ENCODE results near the gene ARFGEF2.

The ARFGEF2 gene

DNA sequence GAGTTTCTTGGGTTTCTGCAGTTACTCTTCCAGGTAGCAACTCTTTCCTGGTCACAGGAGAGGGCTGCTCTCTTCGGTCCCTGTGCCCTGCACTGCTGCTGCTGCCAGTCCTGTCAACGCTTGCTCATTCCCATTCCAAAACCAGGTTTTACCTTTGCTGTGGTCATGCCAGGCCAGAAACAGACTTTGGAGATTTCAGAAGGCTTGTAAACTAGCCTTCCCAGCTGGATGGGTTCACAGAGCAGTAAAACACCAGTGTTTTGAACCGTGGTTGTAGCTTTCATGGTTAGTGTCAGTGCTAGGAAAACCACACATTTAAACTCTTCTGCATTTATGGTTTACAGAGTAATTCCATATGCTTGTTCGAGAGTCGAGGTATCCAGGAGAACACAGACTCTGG lies 16.2 kb downstream of the ARFGEF2 start:
- no peak overlapping the region for H2AFZ ChIP-seq (ENCODE audit: low read depth, low read length)
- H3K4me1 ChIP-seq (ENCODE audit: insufficient read depth, low read length), result no peaks in the 10 kb centered on the region
- no peaks in the 10 kb centered on the region for H3K27me3 ChIP-seq (ENCODE audit: insufficient read depth, low read length)
- peaks cover 8% of the 10 kb centered on the region for H3K36me3 ChIP-seq (ENCODE audit: insufficient read depth, low read length)
- H3K4me3 ChIP-seq (ENCODE audit: low read length), result no peak overlapping the region
- peaks cover 4% of the 10 kb centered on the region for H3K9me3 ChIP-seq (ENCODE audit: low read length)

DNA sequence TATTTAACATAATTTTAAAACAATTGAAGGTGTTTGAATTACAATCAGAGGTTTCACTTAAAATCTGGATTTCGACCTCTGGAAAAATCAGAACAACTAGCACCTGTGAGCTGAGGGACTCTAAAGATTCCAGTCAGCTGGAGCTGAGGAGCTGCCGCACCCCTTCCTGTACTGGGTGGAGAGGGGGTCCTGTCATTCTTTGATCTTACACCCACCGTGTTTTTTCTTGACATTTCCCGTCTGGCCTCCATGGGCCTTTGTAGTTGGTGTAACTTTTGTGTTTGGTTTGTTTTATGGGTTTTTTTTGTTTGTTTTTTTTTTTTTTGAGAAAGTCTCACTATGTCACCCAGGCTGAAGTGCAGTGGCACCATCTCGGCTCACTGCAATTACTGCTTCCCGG lies 17.2 kb downstream of the ARFGEF2 start:
- Histone ChIP-seq H3K27me3 (ENCODE audit: insufficient read depth, low read length) (no peaks in the 10 kb centered on the region), H3K4me1 (ENCODE audit: insufficient read depth, low read length) (no peaks in the 10 kb centered on the region), H3K36me3 (ENCODE audit: insufficient read depth, low read length) (peaks cover 17% of the 10 kb centered on the region), H3K4me3 (ENCODE audit: low read length) (no peak overlapping the region), H3K9me3 (ENCODE audit: low read length) (peaks cover 4% of the 10 kb centered on the region), H2AFZ (ENCODE audit: low read depth, low read length) (no peak overlapping the region)

- no peak overlapping the region for H3K4me3 ChIP-seq (ENCODE audit: low read length)
- no peaks in the 10 kb centered on the region for H3K27me3 ChIP-seq (ENCODE audit: insufficient read depth, low read length)
- H3K4me1 ChIP-seq (ENCODE audit: insufficient read depth, low read length), result no peaks in the 10 kb centered on the region
- H2AFZ ChIP-seq (ENCODE audit: low read depth, low read length), result no peak overlapping the region
- H3K36me3 ChIP-seq (ENCODE audit: insufficient read depth, low read length), result peaks cover 25% of the 10 kb centered on the region
- peaks cover 4% of the 10 kb centered on the region for H3K9me3 ChIP-seq (ENCODE audit: low read length)
These were observed 18.7 kb downstream of the ARFGEF2 start for GRCh38 chr20:48940170-48940569.

GRCh38 chr20:48941467-48941866 lies 20.0 kb downstream of the ARFGEF2 start:
- Histone ChIP-seq H3K4me1 (ENCODE audit: insufficient read depth, low read length) (no peaks in the 10 kb centered on the region), H2AFZ (ENCODE audit: low read depth, low read length) (no peak overlapping the region), H3K27me3 (ENCODE audit: insufficient read depth, low read length) (no peaks in the 10 kb centered on the region), H3K4me3 (ENCODE audit: low read length) (no peak overlapping the region), H3K9me3 (ENCODE audit: low read length) (peaks cover 4% of the 10 kb centered on the region), H3K36me3 (ENCODE audit: insufficient read depth, low read length) (peaks cover 27% of the 10 kb centered on the region)

- H3K9me3 ChIP-seq (ENCODE audit: low read length), result no peaks in the 10 kb centered on the region
- H3K36me3 ChIP-seq (ENCODE audit: insufficient read depth, low read length), result peaks cover 27% of the 10 kb centered on the region
- no peak overlapping the region for H3K4me3 ChIP-seq (ENCODE audit: low read length)
- no peaks in the 10 kb centered on the region for H3K4me1 ChIP-seq (ENCODE audit: insufficient read depth, low read length)
- H3K27me3 ChIP-seq (ENCODE audit: insufficient read depth, low read length), result no peaks in the 10 kb centered on the region
- no peak overlapping the region for H2AFZ ChIP-seq (ENCODE audit: low read depth, low read length)
These were observed 21.2 kb downstream of the ARFGEF2 start for GRCh38 chr20:48942730-48943129.

DNA sequence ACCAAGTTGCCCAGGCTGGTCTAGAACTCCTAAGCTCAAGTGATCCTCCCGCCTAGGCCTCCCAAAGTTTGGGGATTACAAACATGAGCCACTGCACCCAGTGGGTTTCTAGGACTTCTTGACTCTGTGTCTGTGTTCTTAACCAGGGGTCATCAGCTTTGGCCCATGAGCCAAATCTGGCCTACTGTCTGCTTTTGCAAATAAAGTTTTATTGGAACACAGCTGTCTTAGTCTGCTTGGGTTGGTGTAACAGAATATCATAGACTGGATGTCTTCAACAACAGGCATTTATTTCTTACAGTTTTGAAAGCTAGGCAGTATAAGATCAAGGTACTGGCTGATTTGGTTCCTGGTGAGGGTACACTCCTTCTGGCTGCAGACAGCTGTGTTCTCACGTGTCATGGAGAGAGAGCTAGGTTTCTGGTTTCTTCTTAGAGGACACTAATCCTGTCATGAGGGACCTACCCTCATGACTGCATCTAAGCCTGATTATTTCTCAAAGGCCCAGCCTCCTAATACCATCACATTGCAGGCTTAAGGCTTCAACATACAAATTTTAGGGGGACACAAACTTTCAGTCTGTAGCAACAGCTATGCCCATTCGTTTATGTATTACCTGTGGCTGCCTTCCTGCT lies 23.3 kb downstream of the ARFGEF2 start:
- H3K4me1 ChIP-seq (ENCODE audit: insufficient read depth, low read length), result no peaks in the 10 kb centered on the region
- H3K36me3 ChIP-seq (ENCODE audit: insufficient read depth, low read length), result peaks cover 43% of the 10 kb centered on the region
- no peaks in the 10 kb centered on the region for H3K27me3 ChIP-seq (ENCODE audit: insufficient read depth, low read length)
- H2AFZ ChIP-seq (ENCODE audit: low read depth, low read length), result no peak overlapping the region
- H3K9me3 ChIP-seq (ENCODE audit: low read length), result no peaks in the 10 kb centered on the region
- no peak overlapping the region for H3K4me3 ChIP-seq (ENCODE audit: low read length)

DNA sequence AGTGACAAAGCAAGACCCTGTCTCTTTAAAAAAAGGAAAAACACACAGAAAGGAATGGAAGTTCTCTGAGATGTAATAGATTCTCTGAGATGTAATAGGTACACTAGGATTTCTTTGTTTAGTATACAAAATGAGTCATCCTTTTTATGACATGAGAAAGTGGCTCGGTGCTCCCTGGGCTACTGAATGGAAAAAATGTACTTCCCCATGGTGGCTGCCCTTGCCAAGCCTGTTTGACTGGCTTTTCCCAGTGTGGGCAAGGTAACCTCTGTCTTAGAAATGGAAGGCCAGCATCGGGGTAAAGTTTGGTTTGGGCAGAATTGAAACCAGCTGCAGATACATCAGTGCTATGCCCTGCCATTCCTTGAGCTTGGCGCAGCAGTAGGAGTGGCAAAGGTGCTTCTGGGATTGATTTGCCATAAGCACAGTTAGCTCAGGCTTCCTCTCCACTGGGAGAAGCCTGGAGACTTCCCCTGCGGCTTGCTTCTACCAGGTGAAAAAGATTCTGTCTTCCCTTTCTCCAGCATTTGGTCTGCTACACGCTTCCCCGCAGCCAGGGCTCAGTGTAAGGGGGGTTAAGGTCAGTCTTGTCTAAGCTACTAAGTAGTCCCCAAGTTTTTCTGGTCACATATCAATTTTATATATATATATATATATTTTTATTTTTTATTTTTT lies 24.5 kb downstream of the ARFGEF2 start:
- peaks cover 49% of the 10 kb centered on the region for H3K36me3 ChIP-seq (ENCODE audit: insufficient read depth, low read length)
- no peaks in the 10 kb centered on the region for H3K27me3 ChIP-seq (ENCODE audit: insufficient read depth, low read length)
- no peak overlapping the region for H3K4me3 ChIP-seq (ENCODE audit: low read length)
- H2AFZ ChIP-seq (ENCODE audit: low read depth, low read length), result no peak overlapping the region
- H3K9me3 ChIP-seq (ENCODE audit: low read length), result no peaks in the 10 kb centered on the region
- H3K4me1 ChIP-seq (ENCODE audit: insufficient read depth, low read length), result no peaks in the 10 kb centered on the region

GRCh38 chr20:48948612-48949011 lies 27.1 kb downstream of the ARFGEF2 start:
- Histone ChIP-seq H3K4me3 (ENCODE audit: low read length) (no peak overlapping the region), H3K36me3 (ENCODE audit: insufficient read depth, low read length) (peaks cover 56% of the 10 kb centered on the region), H3K4me1 (ENCODE audit: insufficient read depth, low read length) (no peaks in the 10 kb centered on the region), H3K9me3 (ENCODE audit: low read length) (no peaks in the 10 kb centered on the region), H3K27me3 (ENCODE audit: insufficient read depth, low read length) (no peaks in the 10 kb centered on the region), H2AFZ (ENCODE audit: low read depth, low read length) (no peak overlapping the region)

- H3K27me3 ChIP-seq (ENCODE audit: insufficient read depth, low read length), result no peaks in the 10 kb centered on the region
- no peaks in the 10 kb centered on the region for H3K9me3 ChIP-seq (ENCODE audit: low read length)
- H3K4me3 ChIP-seq (ENCODE audit: low read length), result no peak overlapping the region
- H2AFZ ChIP-seq (ENCODE audit: low read depth, low read length), result no peak overlapping the region
- H3K4me1 ChIP-seq (ENCODE audit: insufficient read depth, low read length), result no peaks in the 10 kb centered on the region
- peaks cover 63% of the 10 kb centered on the region for H3K36me3 ChIP-seq (ENCODE audit: insufficient read depth, low read length)
These were observed 28.0 kb downstream of the ARFGEF2 start for GRCh38 chr20:48949304-48950170.

GRCh38 chr20:48951041-48951440 lies 29.5 kb downstream of the ARFGEF2 start:
- H3K27me3 ChIP-seq (ENCODE audit: insufficient read depth, low read length), result no peaks in the 10 kb centered on the region
- no peak overlapping the region for H2AFZ ChIP-seq (ENCODE audit: low read depth, low read length)
- no peaks in the 10 kb centered on the region for H3K9me3 ChIP-seq (ENCODE audit: low read length)
- H3K4me3 ChIP-seq (ENCODE audit: low read length), result no peak overlapping the region
- H3K36me3 ChIP-seq (ENCODE audit: insufficient read depth, low read length), result peaks cover 65% of the 10 kb centered on the region
- no peaks in the 10 kb centered on the region for H3K4me1 ChIP-seq (ENCODE audit: insufficient read depth, low read length)

- H3K9me3 ChIP-seq (ENCODE audit: low read length), result no peaks in the 10 kb centered on the region
- no peaks in the 10 kb centered on the region for H3K4me1 ChIP-seq (ENCODE audit: insufficient read depth, low read length)
- H3K4me3 ChIP-seq (ENCODE audit: low read length), result no peak overlapping the region
- H3K36me3 ChIP-seq (ENCODE audit: insufficient read depth, low read length), result peaks cover 71% of the 10 kb centered on the region
- no peak overlapping the region for H2AFZ ChIP-seq (ENCODE audit: low read depth, low read length)
- no peaks in the 10 kb centered on the region for H3K27me3 ChIP-seq (ENCODE audit: insufficient read depth, low read length)
These were observed 30.1 kb downstream of the ARFGEF2 start for GRCh38 chr20:48951646-48952045.

- Histone ChIP-seq H3K4me1 (ENCODE audit: insufficient read depth, low read length) (no peaks in the 10 kb centered on the region), H3K27me3 (ENCODE audit: insufficient read depth, low read length) (no peaks in the 10 kb centered on the region), H3K4me3 (ENCODE audit: low read length) (no peak overlapping the region), H3K9me3 (ENCODE audit: low read length) (no peaks in the 10 kb centered on the region), H2AFZ (ENCODE audit: low read depth, low read length) (no peak overlapping the region), H3K36me3 (ENCODE audit: insufficient read depth, low read length) (peaks cover 80% of the 10 kb centered on the region)
These were observed 31.1 kb downstream of the ARFGEF2 start for GRCh38 chr20:48952656-48953055.

GRCh38 chr20:48953653-48954052 lies 32.1 kb downstream of the ARFGEF2 start:
- Histone ChIP-seq H3K4me1 (ENCODE audit: insufficient read depth, low read length) (no peaks in the 10 kb centered on the region), H2AFZ (ENCODE audit: low read depth, low read length) (no peak overlapping the region), H3K9me3 (ENCODE audit: low read length) (no peaks in the 10 kb centered on the region), H3K27me3 (ENCODE audit: insufficient read depth, low read length) (no peaks in the 10 kb centered on the region), H3K4me3 (ENCODE audit: low read length) (no peak overlapping the region), H3K36me3 (ENCODE audit: insufficient read depth, low read length) (peaks cover 80% of the 10 kb centered on the region)

Data from neuron (in vitro differentiated cells).